OCI-LY7 (cell line): Measurements from ENCODE around the gene GJA9. TPM values are rescaled to one million over a fixed set of nuclear protein-coding genes. Genes with fewer than 3 reads are reported as not detected.

Experiments used
- BruUV-seq: library from RNA; stranded (reverse); fragments of 400-500 nt; replicated peaks from 2 replicates; lab custom pipeline; 2021; lab: Mats Ljungman, UMichigan
- CTCF ChIA-PET: fragments of 300-600 bp; sonication (Branson Sonifier 250); formaldehyde crosslinking; loops from one replicate; lab custom pipeline; 2022; ENCODE audit warnings: antibody characterized with exemption; ENCODE audit not compliant: unreplicated experiment; lab: Charles Lee
- POLR2A ChIA-PET: fragments of 300-600 bp; sonication (Branson Sonifier 250); formaldehyde crosslinking; loops from one replicate; lab custom pipeline; 2022; ENCODE audit warnings: antibody characterized with exemption; lab: Charles Lee
- DNase-seq: peaks from one replicate; pipeline ENCODE4 v3.0.0-alpha.2; 2015; ENCODE audit warnings: low spot score
- H2AFZ ChIP-seq: fragments of 200-600 bp; sonication (generic), shearing (Covaris generic); 2 replicates; pipeline ENCODE4 v1.6.1; 2014; ENCODE audit warnings: mild to moderate bottlenecking, antibody characterized with exemption, low read length, moderate library complexity
- H3K27ac ChIP-seq: fragments of 200-600 bp; sonication (generic); 2 replicates; pipeline ENCODE4 v1.5.1; 2014; ENCODE audit warnings: mixed run types, low read depth, mild to moderate bottlenecking, moderate library complexity, low read length, inconsistent platforms; ENCODE audit not compliant: poor library complexity, severe bottlenecking
- H3K36me3 ChIP-seq: fragments of 200-600 bp; sonication (generic); 2 replicates; pipeline ENCODE4 v1.6.1; 2014; ENCODE audit warnings: mild to moderate bottlenecking, antibody characterized with exemption, low read length, moderate library complexity, mixed read lengths; ENCODE audit not compliant: insufficient read depth
- H3K4me1 ChIP-seq: fragments of 200-600 bp; sonication (generic); 2 replicates; pipeline ENCODE4 v1.5.1; 2014; ENCODE audit warnings: mild to moderate bottlenecking, low read length; ENCODE audit not compliant: insufficient read depth, poor library complexity, severe bottlenecking
- H3K4me2 ChIP-seq: fragments of 200-600 bp; sonication (generic); 2 replicates; pipeline ENCODE4 v1.6.1; 2014; ENCODE audit warnings: mild to moderate bottlenecking, low read length
- H3K4me3 ChIP-seq: fragments of 200-600 bp; sonication (generic); 2 replicates; pipeline ENCODE4 v1.5.1; 2014; ENCODE audit warnings: mild to moderate bottlenecking, low read depth, low read length; ENCODE audit not compliant: poor library complexity, severe bottlenecking
- H3K79me2 ChIP-seq: fragments of 200-600 bp; sonication (generic); 2 replicates; pipeline ENCODE4 v1.6.1; 2016; ENCODE audit warnings: low read depth, mild to moderate bottlenecking, low read length, moderate library complexity, mixed read lengths; ENCODE audit not compliant: insufficient read depth
- H3K9me2 ChIP-seq: fragments of 200-600 bp; sonication (generic); 2 replicates; pipeline ENCODE4 v1.6.1; 2016; ENCODE audit warnings: mild to moderate bottlenecking, low read length, mixed read lengths; ENCODE audit not compliant: insufficient read depth
- H3K9me3 ChIP-seq: fragments of 200-600 bp; sonication (generic); 2 replicates; pipeline ENCODE4 v1.6.1; 2014; ENCODE audit warnings: mild to moderate bottlenecking, mixed run types, low read length, mixed read lengths
- H4K20me1 ChIP-seq: fragments of 200-600 bp; sonication (generic); 2 replicates; pipeline ENCODE4 v1.6.1; 2014; ENCODE audit warnings: mild to moderate bottlenecking, antibody characterized with exemption, low read length, moderate library complexity, mixed read lengths; ENCODE audit not compliant: insufficient read depth
- EZH2phosphoT487 ChIP-seq: fragments of 200-600 bp; sonication (generic); IDR thresholded peaks from 2 replicates; pipeline ENCODE4 v1.6.1; 2018; ENCODE audit warnings: low read depth, borderline replicate concordance, mild to moderate bottlenecking, mixed run types, antibody characterized with exemption, low read length, moderate library complexity, mixed read lengths
- intact Hi-C: fragments of 100-400 bp; cut with micrococcal nuclease; formaldehyde crosslinking; loops from one replicate; pipeline ENCODE4 v1.10.0; 2022; ENCODE audit not compliant: unreplicated experiment
- total RNA-seq, 2 experiments: library from RNA; depleted of rRNA in 1 of 2; stranded (reverse); fragments of >200 nt in 1 of 2; shearing (Covaris generic) in 1 of 2; gene quantifications; 2 replicates each; pipeline ENCODE4 v1.2.3, GENCODE V29; 2014 to 2022
- TF ChIP-seq, protein P1 (sequence below): fragments of 200-600 bp; sonication (generic); conservative IDR thresholded peaks from 2 replicates; pipeline ENCODE4 v1.5.1; 2014; ENCODE audit warnings: mild to moderate bottlenecking, antibody characterized with exemption, low read length, moderate library complexity, mixed read lengths

The GJA9 gene
- total RNA-seq, 2 experiments from 2014 or later, result not detected

DNA sequence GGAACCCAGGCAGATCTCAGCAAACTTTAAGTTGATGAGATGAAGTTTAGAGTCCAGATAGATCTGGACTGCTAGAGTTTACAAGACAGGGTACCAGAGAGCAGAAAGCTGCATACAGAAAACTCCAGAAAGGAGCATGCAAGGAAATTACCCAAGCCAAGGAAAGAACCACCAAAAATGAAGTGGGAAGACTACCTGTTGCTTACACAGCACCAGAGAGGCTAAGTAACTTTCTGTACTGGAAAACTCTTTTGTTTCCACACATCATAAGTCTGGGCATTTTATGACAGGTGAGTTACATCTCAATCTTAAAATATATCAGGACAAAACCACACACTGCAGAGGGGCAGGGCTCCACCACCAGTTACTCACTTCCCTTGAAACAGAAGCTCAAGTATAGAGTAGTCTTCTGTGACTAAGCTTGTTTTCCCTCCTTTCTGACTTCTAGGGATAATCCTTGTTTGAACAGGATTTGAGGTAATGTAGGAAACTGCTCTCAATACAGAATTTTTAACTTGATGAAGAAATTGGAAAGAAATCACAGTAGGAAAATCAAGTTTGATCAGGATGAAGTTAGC lies 17.4 kb upstream of the GJA9 start:
- TF ChIP-seq EZH2phosphoT487, result no peak
- TF ChIP-seq, protein P1, sequence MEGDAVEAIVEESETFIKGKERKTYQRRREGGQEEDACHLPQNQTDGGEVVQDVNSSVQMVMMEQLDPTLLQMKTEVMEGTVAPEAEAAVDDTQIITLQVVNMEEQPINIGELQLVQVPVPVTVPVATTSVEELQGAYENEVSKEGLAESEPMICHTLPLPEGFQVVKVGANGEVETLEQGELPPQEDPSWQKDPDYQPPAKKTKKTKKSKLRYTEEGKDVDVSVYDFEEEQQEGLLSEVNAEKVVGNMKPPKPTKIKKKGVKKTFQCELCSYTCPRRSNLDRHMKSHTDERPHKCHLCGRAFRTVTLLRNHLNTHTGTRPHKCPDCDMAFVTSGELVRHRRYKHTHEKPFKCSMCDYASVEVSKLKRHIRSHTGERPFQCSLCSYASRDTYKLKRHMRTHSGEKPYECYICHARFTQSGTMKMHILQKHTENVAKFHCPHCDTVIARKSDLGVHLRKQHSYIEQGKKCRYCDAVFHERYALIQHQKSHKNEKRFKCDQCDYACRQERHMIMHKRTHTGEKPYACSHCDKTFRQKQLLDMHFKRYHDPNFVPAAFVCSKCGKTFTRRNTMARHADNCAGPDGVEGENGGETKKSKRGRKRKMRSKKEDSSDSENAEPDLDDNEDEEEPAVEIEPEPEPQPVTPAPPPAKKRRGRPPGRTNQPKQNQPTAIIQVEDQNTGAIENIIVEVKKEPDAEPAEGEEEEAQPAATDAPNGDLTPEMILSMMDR, result no peak
- CTCF ChIA-PET, result no interaction called here

DNA sequence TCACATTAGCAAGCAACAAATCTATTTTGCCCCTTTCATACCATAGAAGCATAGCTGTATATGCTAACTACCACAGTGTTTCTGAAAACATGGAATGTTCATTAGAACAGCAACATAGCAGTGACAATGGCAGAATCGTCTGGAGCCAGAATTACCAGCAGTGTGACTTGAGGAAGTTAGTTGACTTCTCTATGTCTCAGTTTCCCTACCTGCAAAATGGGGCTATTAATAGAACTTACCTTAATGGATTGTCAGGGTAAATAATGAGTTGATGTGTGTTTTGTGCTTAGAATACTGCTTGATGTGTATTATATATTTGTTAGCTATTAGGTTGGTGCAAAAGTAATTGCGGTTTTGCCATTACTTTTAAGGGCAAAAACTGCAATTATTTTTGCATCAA lies 14.8 kb upstream of the GJA9 start:
- no peaks in the 10 kb centered on the region for H3K79me2 ChIP-seq
- no peaks in the 10 kb centered on the region for H3K4me1 ChIP-seq
- CTCF ChIA-PET, result no interaction called here
- intact Hi-C loops, result no loop called here
- no peak for TF ChIP-seq EZH2phosphoT487
- TF ChIP-seq, protein P1, result no peak
- H3K27ac ChIP-seq, result no peak overlapping the region
- no peaks in the 10 kb centered on the region for H3K36me3 ChIP-seq
- H3K4me3 ChIP-seq, result no peak overlapping the region
- H3K9me2 ChIP-seq, result no peaks in the 10 kb centered on the region
- no peak overlapping the region for H3K4me2 ChIP-seq
- H4K20me1 ChIP-seq, result no peaks in the 10 kb centered on the region
- H3K9me3 ChIP-seq, result no peaks in the 10 kb centered on the region
- POLR2A ChIA-PET, result no interaction called here
- no TSS peak for BruUV-seq
- no peak for DNase-seq
- no peak overlapping the region for H2AFZ ChIP-seq

More for the DNA sequence above, 17.4 kb upstream of the GJA9 start:
- POLR2A ChIA-PET, result no interaction called here
- intact Hi-C loops, result no loop called here
- Histone ChIP-seq H3K4me1 (no peaks in the 10 kb centered on the region), H3K79me2 (no peaks in the 10 kb centered on the region), H2AFZ (no peak overlapping the region), H3K9me2 (no peaks in the 10 kb centered on the region), H3K36me3 (no peaks in the 10 kb centered on the region), H3K9me3 (no peaks in the 10 kb centered on the region), H3K27ac (no peak overlapping the region), H3K4me2 (no peak overlapping the region), H4K20me1 (no peaks in the 10 kb centered on the region), H3K4me3 (no peak overlapping the region)
- no peak for DNase-seq
- BruUV-seq, result no TSS peak

DNA sequence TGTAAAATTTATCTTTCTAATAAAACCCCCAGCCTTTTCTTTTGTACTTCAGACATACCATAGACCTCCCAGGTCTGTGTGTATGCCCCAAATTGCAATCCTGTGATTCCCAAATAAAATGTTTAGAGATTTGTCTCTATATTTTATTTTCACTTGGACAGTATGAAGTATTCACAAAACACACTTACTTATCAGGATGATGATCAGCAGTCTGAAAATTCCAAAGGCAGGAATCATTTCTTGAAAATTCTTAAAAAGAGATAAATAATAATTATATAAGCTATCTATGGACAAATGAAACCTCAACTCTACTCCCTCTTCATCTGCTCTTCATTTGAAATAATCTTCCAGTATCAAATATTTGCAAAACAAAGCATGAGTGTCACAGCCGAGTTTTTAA lies 11.6 kb upstream of the GJA9 start:
- H3K27ac ChIP-seq, result no peak overlapping the region
- no peak for TF ChIP-seq EZH2phosphoT487
- TF ChIP-seq, protein P1, result no peak
- H3K9me2 ChIP-seq, result no peaks in the 10 kb centered on the region
- no peak overlapping the region for H2AFZ ChIP-seq
- H3K36me3 ChIP-seq, result no peaks in the 10 kb centered on the region
- DNase-seq, result no peak
- no peaks in the 10 kb centered on the region for H3K4me1 ChIP-seq
- POLR2A ChIA-PET, result interaction anchor here (0.8 kb wide), 1 partner anchor 197 kb away, joined by 3 read pairs; no protein-coding TSS in a partner anchor
- no peak overlapping the region for H3K4me2 ChIP-seq
- no peaks in the 10 kb centered on the region for H4K20me1 ChIP-seq
- no peak overlapping the region for H3K4me3 ChIP-seq
- CTCF ChIA-PET, result no interaction called here
- no peaks in the 10 kb centered on the region for H3K9me3 ChIP-seq
- no peaks in the 10 kb centered on the region for H3K79me2 ChIP-seq
- intact Hi-C loops, result no loop called here
- BruUV-seq, result no TSS peak
